Uterus (tissue), 4 donors: Measurements from ENCODE around the gene TSHZ1. TPM values are rescaled to one million over a fixed set of nuclear protein-coding genes. Genes with fewer than 3 reads are reported as not detected.

Experiments
- DNase-seq, 2 donors: peaks; one replicate each; pipeline ENCODE4 v3.0.0-alpha.2; 2019 to 2020
- H3K27ac ChIP-seq, 2 donors: fragments of 200-600 bp; sonication (generic); 1 replicate in 1 of 2; 2 replicates in 1 of 2; pipeline ENCODE4 v1.5.1; 2016 to 2018
- H3K27me3 ChIP-seq, 2 donors: fragments of 200-600 bp; sonication (generic); one replicate each; pipeline ENCODE4 v1.5.1; 2018 to 2019; ENCODE audit warnings: control low read depth in 1 of 2
- H3K36me3 ChIP-seq, 2 donors: fragments of 200-600 bp; sonication (generic); one replicate each; pipeline ENCODE4 v1.5.1; 2019; ENCODE audit warnings: control low read depth in 1 of 2
- H3K4me1 ChIP-seq, 2 donors: fragments of 200-600 bp; sonication (generic); one replicate each; pipeline ENCODE4 v1.5.1; 2018 to 2019; ENCODE audit warnings: control low read depth in 1 of 2
- H3K4me3 ChIP-seq, 2 donors: fragments of 200-600 bp; sonication (generic); 1 replicate in 1 of 2; 2 replicates in 1 of 2; pipeline ENCODE4 v1.5.1; 2018 to 2019; ENCODE audit warnings: mild to moderate bottlenecking in 1 of 2
- H3K9me3 ChIP-seq, 2 donors: fragments of 200-600 bp; sonication (generic); one replicate each; pipeline ENCODE4 v1.5.1; 2019; ENCODE audit warnings: control low read depth in 1 of 2
- POLR2A ChIP-seq, 2 donors: fragments of 450-650 bp; IDR thresholded peaks; one replicate each; pipeline ENCODE4 v1.6.1; 2016; ENCODE audit warnings: antibody characterized with exemption in 2 of 2, mild to moderate bottlenecking in 1 of 2, moderate library complexity in 1 of 2
- intact Hi-C: fragments of 100-400 bp; cut with DNase I; formaldehyde crosslinking; loops from one replicate; pipeline ENCODE4 v1.15.1; 2023; ENCODE audit warnings: low total_unique reads
- total RNA-seq, 4 donors: library from RNA; depleted of rRNA in 3 of 4; stranded (reverse); fragments of >200 nt in 3 of 4; gene quantifications; one replicate each; pipeline versions ENCODE4 v1.1.0 to v1.2.4, GENCODE V29; 2014 to 2023
- TF ChIP-seq, protein P1 (sequence below), 4 experiments: fragments of 200-600 bp in 2 of 4; fragments of 450-650 bp in 2 of 4; sonication (generic) in 2 of 4; IDR thresholded peaks; one replicate each; pipeline ENCODE4 v1.5.1; 2016 to 2019; ENCODE audit warnings: antibody characterized with exemption in 4 of 4, mild to moderate bottlenecking in 2 of 4, moderate library complexity in 1 of 4
- donor health status: DM: yes; HTN: yes; CAD: no.

TSHZ1 gene
- total RNA-seq, 4 donors from 2014 or later, result 10.0 to 31.9 (median 21.4) TPM

DNA sequence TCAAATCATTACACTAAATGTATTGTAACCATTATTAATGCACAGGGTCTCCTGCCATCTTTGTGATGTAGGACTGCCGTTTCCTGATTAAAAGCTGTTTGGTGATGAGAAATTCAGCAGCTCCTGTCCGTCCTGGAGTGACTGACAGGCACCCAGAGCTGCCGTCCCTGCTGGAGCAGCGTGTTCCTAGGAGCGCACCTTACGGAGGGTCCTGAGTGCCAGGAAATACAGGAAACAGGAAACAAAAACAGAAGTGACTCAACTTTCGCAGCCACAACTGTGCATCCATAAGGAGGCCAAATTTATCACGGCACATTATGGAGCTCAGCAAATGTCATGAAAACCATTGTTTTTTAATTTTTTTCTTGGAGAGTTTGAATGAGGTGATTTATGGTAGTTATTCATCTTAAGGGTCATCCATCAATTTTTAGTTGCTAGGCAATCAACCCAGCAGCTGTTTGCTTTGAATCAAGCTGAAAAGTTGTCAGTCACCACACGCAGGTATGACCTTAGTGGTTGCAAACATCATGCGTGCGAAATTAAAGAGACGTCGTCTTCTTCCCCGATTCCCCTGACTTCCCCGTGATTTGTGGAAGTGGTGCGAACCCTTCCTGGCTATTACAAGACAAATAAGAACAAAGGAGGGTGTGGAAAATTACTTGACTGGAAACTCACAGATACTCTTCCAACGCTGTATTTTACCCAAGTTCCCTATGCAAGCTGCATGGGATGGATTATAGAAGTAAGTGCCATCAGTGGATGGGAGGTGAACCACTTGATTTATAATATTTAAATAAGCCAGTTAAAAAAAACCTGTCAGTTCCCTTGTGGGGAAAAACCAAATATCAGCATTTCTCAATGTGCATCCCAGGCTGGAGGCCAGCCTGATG lies 19.8 kb downstream of the TSHZ1 start:
- Histone ChIP-seq H3K9me3 (no peaks in the 10 kb centered on the region), H3K4me1 (no peaks in the 10 kb centered on the region), H3K27ac (peak overlapping the region in 1 of 2 donors; percentile 24), H3K27me3 (no peaks in the 10 kb centered on the region), H3K36me3 (no peaks in the 10 kb centered on the region), H3K4me3 (no peak overlapping the region)
- no peak for DNase-seq
- TF ChIP-seq, protein P1, sequence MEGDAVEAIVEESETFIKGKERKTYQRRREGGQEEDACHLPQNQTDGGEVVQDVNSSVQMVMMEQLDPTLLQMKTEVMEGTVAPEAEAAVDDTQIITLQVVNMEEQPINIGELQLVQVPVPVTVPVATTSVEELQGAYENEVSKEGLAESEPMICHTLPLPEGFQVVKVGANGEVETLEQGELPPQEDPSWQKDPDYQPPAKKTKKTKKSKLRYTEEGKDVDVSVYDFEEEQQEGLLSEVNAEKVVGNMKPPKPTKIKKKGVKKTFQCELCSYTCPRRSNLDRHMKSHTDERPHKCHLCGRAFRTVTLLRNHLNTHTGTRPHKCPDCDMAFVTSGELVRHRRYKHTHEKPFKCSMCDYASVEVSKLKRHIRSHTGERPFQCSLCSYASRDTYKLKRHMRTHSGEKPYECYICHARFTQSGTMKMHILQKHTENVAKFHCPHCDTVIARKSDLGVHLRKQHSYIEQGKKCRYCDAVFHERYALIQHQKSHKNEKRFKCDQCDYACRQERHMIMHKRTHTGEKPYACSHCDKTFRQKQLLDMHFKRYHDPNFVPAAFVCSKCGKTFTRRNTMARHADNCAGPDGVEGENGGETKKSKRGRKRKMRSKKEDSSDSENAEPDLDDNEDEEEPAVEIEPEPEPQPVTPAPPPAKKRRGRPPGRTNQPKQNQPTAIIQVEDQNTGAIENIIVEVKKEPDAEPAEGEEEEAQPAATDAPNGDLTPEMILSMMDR (IDR thresholded peaks at IDR 0.05), result no peak
- intact Hi-C loops, result no loop called here

DNA sequence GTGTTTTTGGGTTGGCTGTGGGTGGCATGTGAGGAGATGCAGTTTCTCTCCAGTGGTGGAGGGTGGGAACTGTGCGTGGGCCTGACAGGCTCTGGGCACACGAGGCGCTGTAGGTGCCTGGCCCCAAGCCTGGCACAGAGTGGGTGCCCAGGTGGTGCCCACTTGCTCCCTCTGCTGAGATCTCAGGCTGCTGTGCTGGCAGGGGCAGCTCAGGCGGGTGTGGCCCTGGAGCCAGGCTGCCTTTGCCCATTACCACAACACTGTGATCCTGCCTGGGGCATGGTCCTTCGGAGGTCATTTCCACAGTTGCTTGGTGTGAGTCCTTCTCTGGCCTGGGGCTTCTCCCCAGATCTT lies 20.4 kb downstream of the TSHZ1 start:
- no peak for DNase-seq
- Histone ChIP-seq H3K4me1 (no peaks in the 10 kb centered on the region), H3K9me3 (no peaks in the 10 kb centered on the region), H3K27ac (peak overlapping the region in 1 of 2 donors; percentile 24), H3K27me3 (no peaks in the 10 kb centered on the region), H3K4me3 (no peak overlapping the region), H3K36me3 (no peaks in the 10 kb centered on the region)
- intact Hi-C loops, result no loop called here
- TF ChIP-seq POLR2A (IDR thresholded peaks at IDR 0.05), result no peak
- TF ChIP-seq, protein P1 (IDR thresholded peaks at IDR 0.05), result no peak

DNA sequence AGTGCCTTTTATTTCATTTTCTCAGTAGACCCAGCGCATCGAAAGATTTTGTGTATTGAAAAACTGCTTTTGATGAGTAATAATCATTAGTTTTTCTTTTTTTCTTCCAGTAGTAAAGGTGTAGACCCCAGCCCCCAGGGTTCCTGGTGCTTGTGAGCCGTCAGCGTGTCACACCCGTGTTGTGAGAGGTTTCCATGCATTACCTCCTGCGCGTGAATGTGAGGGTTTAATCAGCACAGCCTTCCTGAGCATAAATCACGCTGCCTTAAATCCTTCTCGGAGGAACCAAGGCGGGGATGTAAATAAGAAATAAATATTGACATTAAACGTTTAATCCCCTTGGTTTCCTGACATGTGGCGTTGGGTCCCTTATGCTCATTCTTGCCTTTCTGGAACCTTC lies 24.3 kb downstream of the TSHZ1 start:
- Histone ChIP-seq H3K4me1 (no peaks in the 10 kb centered on the region), H3K4me3 (no peak overlapping the region), H3K9me3 (no peaks in the 10 kb centered on the region), H3K27ac (no peak overlapping the region), H3K36me3 (no peaks in the 10 kb centered on the region), H3K27me3 (no peaks in the 10 kb centered on the region)
- TF ChIP-seq, protein P1 (IDR thresholded peaks at IDR 0.05), result no peak
- TF ChIP-seq POLR2A (IDR thresholded peaks at IDR 0.05), result no peak
- no peak for DNase-seq
- intact Hi-C loops, result no loop called here

DNA sequence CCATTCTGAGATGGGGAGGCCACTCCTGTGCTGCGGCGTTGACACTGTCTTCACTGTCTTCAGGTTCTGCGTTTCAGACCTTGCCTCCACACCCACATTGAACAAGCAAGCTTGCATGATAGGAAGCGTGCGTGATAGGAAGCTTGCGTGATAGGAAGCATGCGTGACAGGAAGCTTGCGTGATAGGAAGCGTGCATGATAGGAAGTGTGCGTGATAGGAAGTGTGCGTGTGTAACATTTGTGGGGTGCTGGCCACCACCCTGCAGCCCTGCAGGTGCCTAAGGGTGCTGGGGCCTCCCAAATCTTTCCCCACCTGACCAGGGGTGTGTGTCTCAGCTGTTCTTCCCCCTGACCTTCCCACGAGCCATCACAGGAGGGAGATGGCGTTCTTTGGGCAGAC lies 25.3 kb downstream of the TSHZ1 start:
- intact Hi-C loops, result no loop called here
- H3K4me1 ChIP-seq, result no peaks in the 10 kb centered on the region
- TF ChIP-seq POLR2A (IDR thresholded peaks at IDR 0.05), result no peak
- TF ChIP-seq, protein P1 (IDR thresholded peaks at IDR 0.05), result no peak
- no peaks in the 10 kb centered on the region for H3K27me3 ChIP-seq
- no peak overlapping the region for H3K4me3 ChIP-seq
- H3K36me3 ChIP-seq, result no peaks in the 10 kb centered on the region
- no peak for DNase-seq
- no peaks in the 10 kb centered on the region for H3K9me3 ChIP-seq
- no peak overlapping the region for H3K27ac ChIP-seq

DNA sequence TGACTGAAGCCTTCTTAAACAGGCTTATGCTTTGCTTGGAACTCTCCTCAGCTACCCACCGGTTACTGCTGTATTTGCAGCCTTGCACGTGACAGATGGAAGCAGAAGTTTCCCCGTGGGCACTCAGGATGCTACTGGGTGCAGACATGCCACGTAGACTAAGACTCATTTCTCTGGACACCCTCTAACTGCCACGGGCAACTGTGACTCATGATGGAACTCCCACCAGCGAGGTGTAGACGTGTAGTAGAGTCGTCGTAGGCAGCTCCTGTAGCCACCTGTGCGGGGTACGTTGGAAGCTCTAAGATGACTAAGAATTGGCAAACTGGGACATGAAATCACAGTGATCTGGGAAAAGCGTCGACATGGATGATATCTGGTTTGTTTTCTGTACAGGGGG lies 27.5 kb downstream of the TSHZ1 start:
- DNase-seq, result no peak
- Histone ChIP-seq H3K36me3 (no peaks in the 10 kb centered on the region), H3K4me3 (no peak overlapping the region), H3K4me1 (no peaks in the 10 kb centered on the region), H3K27me3 (no peaks in the 10 kb centered on the region), H3K9me3 (no peaks in the 10 kb centered on the region), H3K27ac (no peak overlapping the region)
- intact Hi-C loops, result no loop called here
- TF ChIP-seq POLR2A (IDR thresholded peaks at IDR 0.05), result no peak
- TF ChIP-seq, protein P1 (IDR thresholded peaks at IDR 0.05), result no peak
